Middle frontal gyrus (tissue), 1 donor: ENCODE data around the gene LIMS3.
"Not testable (repeated sequence)": the region's sequence is repeated elsewhere in the genome, so short reads cannot be mapped to it uniquely, and the experiment has no call there.

Experiments used
- DNase-seq: peaks from one replicate; pipeline ENCODE4 v3.0.0-alpha.2; 2015; ENCODE audit warnings: low spot score; ENCODE audit errors: extremely low spot score

Gene LIMS3

GRCh38 chr2:109921543-109922384 is 23.3 kb downstream of the LIMS3 start:
- not testable (repeated sequence) for DNase-seq

- not testable (repeated sequence) for DNase-seq
Measured at GRCh38 chr2:109924481-109924880, 26.0 kb downstream of the LIMS3 start.

- not testable (repeated sequence) for DNase-seq
Measured at GRCh38 chr2:109927803-109928202, 29.3 kb downstream of the LIMS3 start.

- DNase-seq, result not testable (repeated sequence)
Measured at GRCh38 chr2:109929222-109929621, 30.7 kb downstream of the LIMS3 start.

DNA sequence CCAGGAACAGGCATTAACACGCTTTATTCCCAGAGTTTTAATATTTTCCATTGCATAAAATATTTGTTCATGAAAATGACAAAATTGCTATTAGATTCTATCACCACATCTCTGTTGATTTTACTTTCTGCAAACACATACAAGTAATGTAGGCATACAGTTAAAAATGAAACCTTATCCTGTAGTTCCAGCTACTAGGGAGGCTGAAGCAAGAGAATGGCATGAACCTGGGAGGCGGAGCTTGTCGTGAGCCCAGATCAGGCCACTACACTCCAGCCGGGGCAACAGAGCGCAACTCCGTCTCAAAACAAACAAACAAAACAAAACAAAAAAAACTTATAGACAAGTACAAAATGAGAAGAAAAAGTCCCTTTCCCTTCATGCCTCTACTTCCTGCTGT is 38.0 kb downstream of the LIMS3 start:
- DNase-seq, result not testable (repeated sequence)

DNA sequence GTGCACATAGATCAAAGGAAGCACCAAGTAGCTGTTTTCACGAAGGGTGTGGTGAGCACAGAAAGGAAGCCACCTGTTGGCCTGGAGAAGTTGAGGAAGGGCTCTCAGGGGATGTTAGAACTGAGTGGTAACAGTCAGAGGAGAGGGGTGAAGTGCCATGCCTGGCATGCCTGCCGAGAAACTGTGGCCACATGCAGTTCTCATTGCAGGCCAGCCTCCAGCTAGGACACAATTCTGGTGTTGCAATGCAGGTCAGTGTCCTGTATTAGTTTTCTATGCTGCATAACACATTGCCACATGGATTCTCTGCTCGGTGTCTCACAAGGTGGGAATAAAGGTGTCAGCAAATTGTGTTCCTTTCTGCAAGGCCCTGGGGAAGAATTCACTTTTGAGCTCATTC is 46.9 kb downstream of the LIMS3 start:
- not testable (repeated sequence) for DNase-seq

- DNase-seq, result not testable (repeated sequence)
Measured at GRCh38 chr2:109947262-109947958, 48.9 kb downstream of the LIMS3 start.

- not testable (repeated sequence) for DNase-seq
Measured at GRCh38 chr2:109947959-109948520, 49.6 kb downstream of the LIMS3 start.

DNA sequence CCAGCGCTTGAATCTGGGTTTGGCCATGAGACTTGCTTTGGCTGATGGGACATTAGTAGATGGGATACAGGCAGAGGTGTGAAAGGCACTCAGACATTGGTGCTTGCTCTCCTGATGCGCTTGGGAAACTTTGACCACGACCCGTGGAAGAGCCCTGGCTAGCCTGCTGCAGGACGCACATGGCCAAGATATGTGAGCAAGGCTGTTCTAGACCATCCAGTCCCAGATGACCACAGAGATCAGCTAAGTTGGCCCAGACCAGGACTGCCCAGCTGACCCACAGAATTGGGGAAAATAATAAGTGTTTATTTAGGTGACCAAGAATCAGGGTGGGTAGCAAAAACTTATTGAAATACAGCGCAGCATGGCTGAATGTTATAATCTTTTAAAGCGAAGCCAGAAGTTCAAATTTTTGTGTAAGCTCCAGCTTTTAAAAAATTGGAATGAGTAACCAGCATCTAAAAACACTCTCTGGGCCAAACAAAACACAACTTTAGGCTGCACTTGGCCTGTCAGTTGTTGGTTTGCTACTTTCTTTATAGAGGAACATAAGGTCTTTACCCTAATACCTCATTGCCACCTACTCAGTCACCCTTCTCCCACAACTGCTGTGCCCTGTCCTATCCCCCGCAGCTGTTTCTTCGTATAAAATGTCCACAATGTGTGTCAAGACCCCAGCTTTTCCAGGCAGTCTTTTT is 51.8 kb downstream of the LIMS3 start:
- DNase-seq, result not testable (repeated sequence)

GRCh38 chr2:109963942-109964341 is 65.5 kb downstream of the LIMS3 start:
- not testable (repeated sequence) for DNase-seq

DNA sequence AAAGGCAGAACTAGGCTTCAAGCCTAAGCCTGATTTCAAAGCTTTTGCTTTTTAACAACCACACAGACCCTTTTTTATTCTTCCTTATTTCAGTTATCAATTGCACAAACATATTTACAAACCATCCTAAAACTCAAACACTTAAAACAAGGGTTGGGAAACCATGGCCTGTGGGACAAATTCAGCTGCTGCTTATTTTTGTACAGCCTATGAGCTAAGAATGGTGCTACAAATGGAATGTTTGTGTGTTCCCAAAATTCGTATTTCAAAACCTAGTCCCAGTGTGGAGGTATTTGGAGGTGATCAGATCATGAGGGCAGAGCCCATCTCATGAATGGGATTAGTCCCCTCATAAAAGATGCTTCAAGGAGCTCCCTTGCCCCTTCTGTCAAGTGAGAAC is 67.0 kb downstream of the LIMS3 start:
- not testable (repeated sequence) for DNase-seq

DNA sequence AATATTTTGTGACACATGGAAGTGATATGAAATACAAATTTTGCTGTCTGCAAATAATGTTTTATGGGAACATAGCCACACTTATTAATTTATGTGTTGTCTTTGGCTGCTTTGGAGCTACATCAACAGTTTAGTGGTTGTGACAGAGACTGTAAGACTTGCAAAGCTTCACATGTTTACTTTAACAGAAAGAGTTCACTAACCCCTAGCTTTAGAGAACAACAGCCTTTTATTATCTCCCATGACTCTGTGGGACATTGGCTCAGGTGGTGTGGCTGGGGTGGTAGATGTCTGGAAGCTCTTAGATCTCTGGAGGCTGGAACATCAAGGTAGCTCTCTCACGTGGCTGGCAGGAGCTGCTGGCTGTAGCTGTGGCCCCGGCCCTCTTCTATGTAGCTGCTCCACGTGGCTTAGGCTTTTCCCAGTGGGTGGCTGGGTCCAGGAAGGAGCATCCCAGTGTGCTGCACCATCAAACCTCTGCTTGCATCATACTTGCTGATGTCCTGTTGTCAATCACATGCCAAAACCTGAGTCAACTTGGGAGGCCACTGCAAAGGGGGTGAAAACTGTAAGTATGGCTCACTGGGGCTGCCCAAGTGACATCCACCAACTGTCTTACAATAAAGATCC is 67.7 kb downstream of the LIMS3 start:
- DNase-seq, result not testable (repeated sequence)

GRCh38 chr2:109966858-109967257 is 68.4 kb downstream of the LIMS3 start:
- DNase-seq, result not testable (repeated sequence)

- not testable (repeated sequence) for DNase-seq
Measured at GRCh38 chr2:109969864-109970263, 71.4 kb downstream of the LIMS3 start.

- not testable (repeated sequence) for DNase-seq
Measured at GRCh38 chr2:109971710-109972109, 73.2 kb downstream of the LIMS3 start.
